HS-27A (cell line): ENCODE data around the gene CACHD1.

Experiments
- DNase-seq: peaks from one replicate; pipeline ENCODE4 v3.0.0-alpha.2; 2012; ENCODE audit warnings: low read depth, missing footprints

Gene CACHD1

GRCh38 chr1:64469977-64470664 lies at the start of gene CACHD1:
Gene CACHD1, plus strand, starts transcription at chr1:64470129. Its CDS starts 616 bp downstream, at chr1:64470745.
- peak; percentile 41 for DNase-seq

- DNase-seq: no peak
Measured at GRCh38 chr1:64421377-64421776, 48.6 kb upstream of the CACHD1 start.

GRCh38 chr1:64423526-64423925 lies 46.4 kb upstream of the CACHD1 start:
- no peak for DNase-seq

GRCh38 chr1:64424412-64424811 lies 45.5 kb upstream of the CACHD1 start:
- no peak for DNase-seq

GRCh38 chr1:64425521-64425920 lies 44.4 kb upstream of the CACHD1 start:
- DNase-seq: no peak

GRCh38 chr1:64426681-64427080 lies 43.2 kb upstream of the CACHD1 start:
- no peak for DNase-seq

- DNase-seq: no peak
Measured at GRCh38 chr1:64427879-64428278, 42.0 kb upstream of the CACHD1 start.

GRCh38 chr1:64433308-64433707 lies 36.6 kb upstream of the CACHD1 start:
- DNase-seq: no peak

GRCh38 chr1:64433747-64434146 lies 36.2 kb upstream of the CACHD1 start:
- DNase-seq: no peak

GRCh38 chr1:64435000-64435399 lies 34.9 kb upstream of the CACHD1 start:
- no peak for DNase-seq

- DNase-seq: no peak
Measured at GRCh38 chr1:64437453-64437852, 32.5 kb upstream of the CACHD1 start.

GRCh38 chr1:64440183-64440826 lies 29.6 kb upstream of the CACHD1 start:
- DNase-seq: no peak

- DNase-seq: no peak
Measured at GRCh38 chr1:64451440-64451839, 18.5 kb upstream of the CACHD1 start.

- DNase-seq: no peak
Measured at GRCh38 chr1:64453688-64454087, 16.2 kb upstream of the CACHD1 start.

GRCh38 chr1:64458915-64459314 lies 11.0 kb upstream of the CACHD1 start:
- no peak for DNase-seq

GRCh38 chr1:64459743-64460142 lies 10.2 kb upstream of the CACHD1 start:
- no peak for DNase-seq

- DNase-seq: no peak
Measured at GRCh38 chr1:64466033-64466432, 3.9 kb upstream of the CACHD1 start.

GRCh38 chr1:64469116-64469976 lies 583 bp upstream of the CACHD1 start:
- DNase-seq: no peak

- no peak for DNase-seq
Measured at GRCh38 chr1:64470665-64471217, 812 bp downstream of the CACHD1 start.

- DNase-seq: no peak
Measured at GRCh38 chr1:64471218-64472039, 1.5 kb downstream of the CACHD1 start.

- DNase-seq: no peak
Measured at GRCh38 chr1:64472040-64472376, 2.1 kb downstream of the CACHD1 start.

- no peak for DNase-seq
Measured at GRCh38 chr1:64472805-64473204, 2.9 kb downstream of the CACHD1 start.
